Activated B cell treated with CpG ODN at 0.5 μM for 24 hours (primary cell): ENCODE results near the gene VSTM4. TPM values are rescaled to one million over a fixed set of nuclear protein-coding genes. Genes with fewer than 3 reads are reported as not detected.

Source experiments
- ATAC-seq: fragments of 200-7000 bp; cut with Tn5 transposase; one replicate; pipeline ENCODE4 v1.10.0; 2021; ENCODE audit warnings: low read depth, mild to moderate bottlenecking, moderate library complexity
- CTCF ChIA-PET: fragments of 350-600 bp; sonication (Branson Sonifier 250); formaldehyde crosslinking; loops from one replicate; lab custom pipeline; 2021; ENCODE audit warnings: antibody characterized with exemption; lab: Charles Lee
- POLR2A ChIA-PET: fragments of 350-600 bp; sonication (Branson Sonifier 250); formaldehyde crosslinking; loops from one replicate; lab custom pipeline; 2021; ENCODE audit warnings: antibody characterized with exemption; lab: Charles Lee
- DNase-seq: peaks from one replicate; pipeline ENCODE4 v3.0.0; 2022
- H3K27ac Mint-ChIP-seq: one replicate; pipeline ENCODE4 v1.8.0; 2020; ENCODE audit warnings: mixed read lengths
- H3K27me3 Mint-ChIP-seq: one replicate; pipeline ENCODE4 v1.8.0; 2021; ENCODE audit warnings: mixed read lengths
- H3K36me3 Mint-ChIP-seq: one replicate; pipeline ENCODE4 v1.8.0; 2021; ENCODE audit warnings: low read depth, mixed read lengths
- H3K4me1 Mint-ChIP-seq: one replicate; pipeline ENCODE4 v1.8.0; 2021; ENCODE audit warnings: mixed read lengths
- H3K4me3 Mint-ChIP-seq: one replicate; pipeline ENCODE4 v1.8.0; 2020; ENCODE audit warnings: mild to moderate bottlenecking, mixed read lengths
- H3K9me3 Mint-ChIP-seq: one replicate; pipeline ENCODE4 v1.8.0; 2020; ENCODE audit warnings: mixed read lengths
- intact Hi-C: fragments of 100-400 bp; cut with micrococcal nuclease; formaldehyde crosslinking; loops from one replicate; pipeline ENCODE4 v1.15.1; 2024
- total RNA-seq: library from RNA; stranded (reverse); gene quantifications from 2 replicates; pipeline ENCODE4 v1.2.3, GENCODE V29; 2022
- TF ChIP-seq, protein P1 (sequence below): fragments of 200-600 bp; IDR thresholded peaks from one replicate; pipeline ENCODE4 v1.8.0; 2022; ENCODE audit warnings: antibody characterized with exemption, mild to moderate bottlenecking

VSTM4 gene
- total RNA-seq, 1 donor from 2014 or later, result not detected

DNA sequence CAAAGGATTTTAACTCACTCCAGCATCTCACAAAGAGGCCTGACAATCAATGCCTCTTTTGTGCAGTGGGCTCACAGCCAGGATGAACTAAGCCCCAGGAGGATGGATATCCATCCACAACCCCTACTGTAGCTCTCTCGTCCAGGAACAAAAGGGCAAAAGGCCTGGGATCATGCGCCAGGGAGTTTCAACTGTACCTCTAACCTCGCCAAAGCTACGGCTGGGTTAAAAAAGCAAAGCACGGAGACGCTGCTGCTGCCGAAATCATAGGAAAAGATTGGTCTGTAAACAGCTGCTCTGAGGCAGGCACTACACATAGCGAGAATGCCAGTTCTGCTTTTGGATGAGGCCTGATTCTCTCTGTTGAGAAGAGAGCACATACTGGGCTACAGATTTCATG lies 32.1 kb downstream of the VSTM4 start:
- no peaks in the 10 kb centered on the region for H3K36me3 Mint-ChIP-seq
- peaks cover 13% of the 10 kb centered on the region for H3K9me3 Mint-ChIP-seq
- DNase-seq (no peak), ATAC-seq (no peak)
- intact Hi-C loops, result no loop called here
- CTCF ChIA-PET, result no interaction called here
- H3K27ac Mint-ChIP-seq, result no peak overlapping the region
- no peaks in the 10 kb centered on the region for H3K4me1 Mint-ChIP-seq
- no peak overlapping the region for H3K4me3 Mint-ChIP-seq
- POLR2A ChIA-PET, result no interaction called here
- TF ChIP-seq, protein P1, sequence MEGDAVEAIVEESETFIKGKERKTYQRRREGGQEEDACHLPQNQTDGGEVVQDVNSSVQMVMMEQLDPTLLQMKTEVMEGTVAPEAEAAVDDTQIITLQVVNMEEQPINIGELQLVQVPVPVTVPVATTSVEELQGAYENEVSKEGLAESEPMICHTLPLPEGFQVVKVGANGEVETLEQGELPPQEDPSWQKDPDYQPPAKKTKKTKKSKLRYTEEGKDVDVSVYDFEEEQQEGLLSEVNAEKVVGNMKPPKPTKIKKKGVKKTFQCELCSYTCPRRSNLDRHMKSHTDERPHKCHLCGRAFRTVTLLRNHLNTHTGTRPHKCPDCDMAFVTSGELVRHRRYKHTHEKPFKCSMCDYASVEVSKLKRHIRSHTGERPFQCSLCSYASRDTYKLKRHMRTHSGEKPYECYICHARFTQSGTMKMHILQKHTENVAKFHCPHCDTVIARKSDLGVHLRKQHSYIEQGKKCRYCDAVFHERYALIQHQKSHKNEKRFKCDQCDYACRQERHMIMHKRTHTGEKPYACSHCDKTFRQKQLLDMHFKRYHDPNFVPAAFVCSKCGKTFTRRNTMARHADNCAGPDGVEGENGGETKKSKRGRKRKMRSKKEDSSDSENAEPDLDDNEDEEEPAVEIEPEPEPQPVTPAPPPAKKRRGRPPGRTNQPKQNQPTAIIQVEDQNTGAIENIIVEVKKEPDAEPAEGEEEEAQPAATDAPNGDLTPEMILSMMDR, result no peak
- peaks cover 4% of the 10 kb centered on the region for H3K27me3 Mint-ChIP-seq

DNA sequence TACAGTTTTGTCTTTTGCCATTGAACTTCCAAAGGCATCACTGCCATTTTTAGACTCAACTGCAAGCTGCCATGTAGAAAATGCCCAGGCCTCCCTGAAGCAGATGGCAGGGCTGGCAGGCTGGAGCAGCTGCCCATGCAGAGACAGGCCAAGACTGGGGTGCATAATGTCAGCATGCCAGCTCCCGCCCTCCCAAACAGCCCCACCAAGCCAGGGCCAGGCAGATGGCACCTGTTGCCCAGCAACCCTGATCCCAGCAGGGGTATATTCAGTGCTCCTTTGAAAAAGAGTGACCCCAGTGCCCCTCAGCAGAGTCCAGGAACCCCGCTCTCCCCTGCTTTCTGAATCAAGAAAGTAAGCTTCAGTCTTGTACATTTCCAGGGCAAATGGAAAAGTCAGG lies 32.6 kb downstream of the VSTM4 start:
- TF ChIP-seq, protein P1, result no peak
- Mint-ChIP-seq H3K27me3 (peaks cover 4% of the 10 kb centered on the region), H3K4me3 (no peak overlapping the region), H3K4me1 (no peaks in the 10 kb centered on the region), H3K9me3 (peaks cover 13% of the 10 kb centered on the region), H3K27ac (no peak overlapping the region), H3K36me3 (no peaks in the 10 kb centered on the region)
- DNase-seq (no peak), ATAC-seq (no peak)
- ChIA-PET POLR2A (no interaction called here), CTCF (no interaction called here)
- intact Hi-C loops, result no loop called here

DNA sequence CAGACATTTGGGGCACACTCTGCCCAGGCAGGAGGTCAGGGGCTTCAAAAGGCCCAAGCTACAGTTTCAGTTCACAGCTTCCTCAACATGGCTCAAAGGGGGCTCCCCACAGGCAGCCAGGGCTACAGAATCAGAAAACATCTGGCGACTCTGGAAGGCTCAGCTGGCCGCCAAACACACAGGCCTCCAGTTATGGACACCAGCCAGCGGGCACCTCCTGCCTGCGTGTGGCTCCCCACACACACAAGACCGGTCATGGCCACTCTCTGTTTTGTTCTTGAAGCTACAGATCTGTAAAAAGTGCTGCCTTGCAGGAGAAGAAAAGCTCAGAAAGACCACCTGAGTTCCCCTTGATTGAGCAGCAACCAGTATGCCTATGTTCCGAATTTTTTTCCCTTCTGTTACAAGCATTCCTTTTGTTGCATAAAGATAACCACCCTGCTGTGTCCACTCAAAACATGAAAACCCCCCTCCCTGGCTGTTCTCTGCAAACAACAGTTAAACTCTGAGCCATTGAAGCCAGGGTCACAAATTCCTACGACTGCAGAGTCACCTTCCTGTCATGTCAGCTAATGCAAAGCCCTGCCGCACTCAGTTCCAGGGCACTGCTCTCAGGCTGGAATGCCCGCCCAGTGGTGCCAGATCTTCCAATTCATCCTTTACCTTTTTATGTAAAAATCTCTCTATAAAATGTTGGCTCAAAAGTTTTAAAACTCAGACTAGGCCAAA lies 33.6 kb downstream of the VSTM4 start:
- Mint-ChIP-seq H3K4me3 (no peak overlapping the region), H3K27me3 (peaks cover 7% of the 10 kb centered on the region), H3K9me3 (peaks cover 4% of the 10 kb centered on the region), H3K4me1 (no peaks in the 10 kb centered on the region), H3K36me3 (no peaks in the 10 kb centered on the region), H3K27ac (no peak overlapping the region)
- ATAC-seq, result no peak
- no peak for DNase-seq
- ChIA-PET CTCF (no interaction called here), POLR2A (no interaction called here)
- intact Hi-C loops, result no loop called here
- TF ChIP-seq, protein P1, result no peak

DNA sequence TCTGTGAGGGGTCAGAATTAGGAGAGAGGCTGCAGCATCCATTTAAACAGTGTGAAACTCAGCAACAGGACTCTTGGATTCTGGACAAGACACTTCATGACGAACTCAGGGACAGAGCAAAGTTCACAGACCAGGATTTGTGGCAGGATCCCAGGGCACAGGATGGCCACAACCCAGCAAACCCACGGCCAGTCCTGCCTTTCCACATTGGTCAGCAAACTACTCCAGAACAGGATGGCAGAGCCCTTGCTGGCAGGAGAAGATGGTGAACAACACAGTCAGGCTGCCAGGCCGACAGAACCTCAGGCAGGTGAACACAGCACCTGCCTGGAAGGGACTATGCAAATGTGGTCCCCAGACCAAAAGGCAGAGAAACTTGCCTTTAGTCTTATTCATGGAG lies 34.4 kb downstream of the VSTM4 start:
- Mint-ChIP-seq H3K4me1 (no peaks in the 10 kb centered on the region), H3K36me3 (no peaks in the 10 kb centered on the region), H3K27me3 (peaks cover 13% of the 10 kb centered on the region), H3K4me3 (no peak overlapping the region), H3K9me3 (no peaks in the 10 kb centered on the region), H3K27ac (no peak overlapping the region)
- no peak for DNase-seq
- intact Hi-C loops, result no loop called here
- ChIA-PET POLR2A (no interaction called here), CTCF (no interaction called here)
- TF ChIP-seq, protein P1, result no peak
- no peak for ATAC-seq

DNA sequence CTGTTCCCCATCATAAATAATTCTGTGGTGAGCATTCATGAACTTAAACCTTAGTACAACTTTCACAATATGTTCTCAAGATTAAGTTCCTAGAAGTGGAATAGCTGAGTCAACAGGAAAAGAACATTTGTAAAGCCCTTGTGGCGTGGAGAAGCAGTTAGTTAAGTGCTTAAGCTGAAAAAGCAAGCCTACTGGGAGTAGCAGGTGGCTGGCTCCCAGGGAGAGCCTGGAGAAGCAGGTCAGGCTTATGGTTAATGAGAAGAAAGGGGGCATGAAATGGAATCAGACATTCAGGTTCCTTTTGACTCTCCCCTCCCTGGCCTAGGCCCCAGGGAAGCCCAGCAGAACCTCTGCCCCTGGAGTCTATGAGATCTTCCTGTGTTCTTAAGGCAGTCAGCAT lies 35.3 kb downstream of the VSTM4 start:
- CTCF ChIA-PET, result no interaction called here
- H3K9me3 Mint-ChIP-seq, result no peaks in the 10 kb centered on the region

More for the DNA sequence above, 35.3 kb downstream of the VSTM4 start:
- H3K4me3 Mint-ChIP-seq, result no peak overlapping the region
- DNase-seq, result no peak
- H3K27me3 Mint-ChIP-seq, result peaks cover 20% of the 10 kb centered on the region
- intact Hi-C loops, result no loop called here
- no peak overlapping the region for H3K27ac Mint-ChIP-seq
- no peak for ATAC-seq
- TF ChIP-seq, protein P1, result no peak
- H3K36me3 Mint-ChIP-seq, result no peaks in the 10 kb centered on the region
- POLR2A ChIA-PET, result no interaction called here
- no peaks in the 10 kb centered on the region for H3K4me1 Mint-ChIP-seq
